SK-N-SH (cell line): ENCODE results near the gene FNDC10.
"Not testable (repeated sequence)": the region's sequence is repeated elsewhere in the genome, so short reads cannot be mapped to it uniquely, and the experiment has no call there.

ENCODE experiments used
- EP300 ChIP-seq, 2 experiments: IDR thresholded peaks; 2 replicates each; pipeline versions ENCODE4 v1.4.0 to v1.6.1; 2012; ENCODE audit warnings: borderline replicate concordance in 1 of 2, low read depth in 1 of 2, low read length in 1 of 2
- NRF1 ChIP-seq: IDR thresholded peaks from 2 replicates; pipeline ENCODE4 v1.6.1; 2012; ENCODE audit warnings: low read depth, mild to moderate bottlenecking, low read length
- TCF12 ChIP-seq: IDR thresholded peaks from 2 replicates; pipeline ENCODE4 v1.4.0; 2012
- TF ChIP-seq, protein P1 (sequence below): IDR thresholded peaks from 2 replicates; pipeline ENCODE4 v1.4.0; 2012; ENCODE audit warnings: low read depth, borderline replicate concordance
- TF ChIP-seq, protein P2 (sequence below): fragments of 200-600 bp; sonication (generic); IDR thresholded peaks from 2 replicates; pipeline ENCODE4 v1.6.1; 2017; ENCODE audit warnings: antibody characterized with exemption, mild to moderate bottlenecking, moderate library complexity

DNA sequence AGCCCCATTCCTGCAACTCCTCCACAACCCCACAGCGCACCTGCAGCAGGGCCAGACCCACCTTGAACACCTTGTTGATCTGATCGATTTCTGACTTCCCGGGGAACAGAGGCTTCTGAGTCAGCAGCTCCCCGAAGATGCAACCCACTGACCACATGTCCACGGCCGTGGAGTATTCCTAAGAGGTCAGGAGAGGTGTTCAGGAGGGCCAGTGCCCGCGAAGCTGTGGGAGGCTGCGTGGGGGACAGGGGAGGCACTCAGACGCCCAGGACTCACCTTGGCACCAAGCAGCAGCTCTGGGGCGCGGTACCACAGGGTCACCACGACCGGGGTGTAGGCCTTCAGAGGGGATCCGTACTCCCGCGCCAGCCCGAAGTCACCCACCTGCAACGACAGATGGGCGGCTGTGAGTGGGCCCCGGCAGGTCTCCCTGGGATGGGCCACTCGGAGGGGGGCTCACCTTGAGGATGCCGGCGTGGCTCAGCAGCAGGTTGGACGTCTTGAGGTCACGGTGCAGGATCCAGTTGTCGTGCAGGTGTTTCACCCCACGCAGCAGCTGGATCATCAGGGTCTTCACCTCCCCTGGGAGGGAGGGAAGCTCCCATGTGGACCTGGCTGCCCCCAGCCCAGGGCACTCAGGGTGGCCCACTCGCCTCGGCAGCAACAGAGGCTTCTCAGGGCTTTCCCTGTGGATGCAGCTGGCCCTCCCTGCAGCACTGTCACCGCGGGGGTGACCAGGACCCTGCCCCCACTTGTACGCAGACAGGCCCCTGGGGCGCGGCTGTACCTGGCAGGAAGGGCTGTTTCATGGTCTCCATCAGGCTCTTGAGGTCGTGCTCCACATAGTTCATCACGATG, 36.9 kb upstream of the FNDC10 start:
- TF ChIP-seq, protein P1, sequence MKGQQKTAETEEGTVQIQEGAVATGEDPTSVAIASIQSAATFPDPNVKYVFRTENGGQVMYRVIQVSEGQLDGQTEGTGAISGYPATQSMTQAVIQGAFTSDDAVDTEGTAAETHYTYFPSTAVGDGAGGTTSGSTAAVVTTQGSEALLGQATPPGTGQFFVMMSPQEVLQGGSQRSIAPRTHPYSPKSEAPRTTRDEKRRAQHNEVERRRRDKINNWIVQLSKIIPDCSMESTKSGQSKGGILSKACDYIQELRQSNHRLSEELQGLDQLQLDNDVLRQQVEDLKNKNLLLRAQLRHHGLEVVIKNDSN = not testable (repeated sequence)
- TF ChIP-seq, protein P2, sequence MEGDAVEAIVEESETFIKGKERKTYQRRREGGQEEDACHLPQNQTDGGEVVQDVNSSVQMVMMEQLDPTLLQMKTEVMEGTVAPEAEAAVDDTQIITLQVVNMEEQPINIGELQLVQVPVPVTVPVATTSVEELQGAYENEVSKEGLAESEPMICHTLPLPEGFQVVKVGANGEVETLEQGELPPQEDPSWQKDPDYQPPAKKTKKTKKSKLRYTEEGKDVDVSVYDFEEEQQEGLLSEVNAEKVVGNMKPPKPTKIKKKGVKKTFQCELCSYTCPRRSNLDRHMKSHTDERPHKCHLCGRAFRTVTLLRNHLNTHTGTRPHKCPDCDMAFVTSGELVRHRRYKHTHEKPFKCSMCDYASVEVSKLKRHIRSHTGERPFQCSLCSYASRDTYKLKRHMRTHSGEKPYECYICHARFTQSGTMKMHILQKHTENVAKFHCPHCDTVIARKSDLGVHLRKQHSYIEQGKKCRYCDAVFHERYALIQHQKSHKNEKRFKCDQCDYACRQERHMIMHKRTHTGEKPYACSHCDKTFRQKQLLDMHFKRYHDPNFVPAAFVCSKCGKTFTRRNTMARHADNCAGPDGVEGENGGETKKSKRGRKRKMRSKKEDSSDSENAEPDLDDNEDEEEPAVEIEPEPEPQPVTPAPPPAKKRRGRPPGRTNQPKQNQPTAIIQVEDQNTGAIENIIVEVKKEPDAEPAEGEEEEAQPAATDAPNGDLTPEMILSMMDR = not testable (repeated sequence)
- TF ChIP-seq EP300 (IDR thresholded peaks at IDR 0.05; ENCODE audit: borderline replicate concordance in 1 of 2, low read depth in 1 of 2, low read length in 1 of 2); TCF12; NRF1: not testable (repeated sequence)
